ENCODE results near the gene RBM4. TPM values are rescaled to one million over a fixed set of nuclear protein-coding genes. Genes with fewer than 3 reads are reported as not detected.
"Not testable (repeated sequence)": the region's sequence is repeated elsewhere in the genome, so short reads cannot be mapped to it uniquely, and the experiment has no call there.

The RBM4 gene
- total and polyA plus RNA-seq, 2 donors = 96.0 to 108 TPM

DNA sequence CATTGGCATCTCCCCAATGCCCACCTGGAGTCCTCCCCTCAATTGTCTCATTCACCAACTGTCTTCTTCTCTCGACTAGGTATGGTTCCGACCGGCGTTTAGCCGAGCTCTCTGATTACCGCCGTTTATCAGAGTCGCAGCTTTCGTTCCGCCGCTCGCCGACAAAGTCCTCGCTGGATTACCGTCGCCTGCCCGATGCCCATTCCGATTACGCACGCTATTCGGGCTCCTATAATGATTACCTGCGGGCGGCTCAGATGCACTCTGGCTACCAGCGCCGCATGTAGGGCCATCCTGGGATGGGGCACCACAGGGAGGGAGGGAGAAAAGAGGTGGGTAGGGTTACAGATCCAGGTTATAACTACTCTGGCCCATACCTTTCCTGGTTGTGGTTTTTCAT is 12.1 kb upstream of the RBM4 start:
- peaks cover 11% of the 10 kb centered on the region for H3K36me3 ChIP-seq (ENCODE audit: insufficient read depth)
- no peak for DNase-seq (ENCODE audit: extremely low spot score)
- 96% methylated on average over 25 of the region's 25 CpGs for WGBS
- no peak overlapping the region for H3K27ac ChIP-seq (ENCODE audit: low read depth)
- H3K4me1 ChIP-seq (ENCODE audit: insufficient read depth) = no peaks in the 10 kb centered on the region
- H3K4me3 ChIP-seq (ENCODE audit: low read depth, low read length) = no peak overlapping the region

DNA sequence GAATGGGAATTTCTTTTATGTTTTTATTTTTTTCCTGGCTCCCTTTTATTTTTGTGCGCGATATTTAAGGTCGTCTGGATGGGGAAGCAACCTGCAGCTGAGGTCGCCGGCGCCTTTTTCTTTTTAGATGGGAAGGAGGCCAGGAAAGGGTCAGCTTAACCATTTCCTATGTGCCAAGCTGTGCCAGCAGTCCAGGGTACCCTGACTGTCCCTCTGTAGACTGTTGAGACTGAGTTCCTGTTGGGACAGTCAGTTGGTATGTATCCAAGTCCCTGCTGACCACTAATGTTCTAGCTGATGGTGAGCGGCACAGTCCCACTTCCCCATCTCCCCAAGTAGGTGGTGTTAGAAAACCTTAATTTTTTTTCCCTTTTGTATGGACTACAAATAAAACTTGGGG is 11.6 kb upstream of the RBM4 start:
- Histone ChIP-seq H3K36me3 (ENCODE audit: insufficient read depth) (peaks cover 11% of the 10 kb centered on the region), H3K4me3 (ENCODE audit: low read depth, low read length) (no peak overlapping the region), H3K27ac (ENCODE audit: low read depth) (no peak overlapping the region), H3K4me1 (ENCODE audit: insufficient read depth) (no peaks in the 10 kb centered on the region)
- WGBS = 88% methylated on average over 7 of the region's 7 CpGs
- DNase-seq (ENCODE audit: extremely low spot score) = no peak

DNA sequence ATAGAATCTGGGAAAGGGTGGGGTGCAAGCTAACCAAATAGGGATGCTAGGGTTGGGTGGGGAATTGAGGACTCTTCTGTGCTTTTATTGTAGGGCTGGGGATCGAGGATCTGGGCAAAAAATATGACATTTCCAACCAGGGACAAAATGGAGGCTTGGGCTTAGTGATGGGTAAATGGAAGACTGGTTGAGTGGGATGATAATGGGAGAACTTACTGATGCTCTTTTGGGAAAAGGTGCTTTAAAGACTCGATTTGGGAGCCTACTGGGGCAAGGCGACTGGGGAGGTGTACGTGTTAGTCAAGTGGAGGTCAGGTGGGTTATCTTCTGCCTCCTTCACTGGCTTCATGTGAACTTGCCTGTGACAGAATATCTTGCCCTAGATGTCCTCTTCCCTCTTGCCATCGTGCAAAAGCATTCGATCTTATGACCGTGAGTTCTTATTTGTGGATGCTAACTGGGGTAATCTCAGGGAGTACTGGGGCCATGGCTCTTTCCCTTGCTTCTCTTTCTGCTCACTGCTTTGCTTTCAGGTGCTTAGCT is 10.4 kb upstream of the RBM4 start:
- WGBS = 95% methylated on average over 7 of the region's 7 CpGs
- Histone ChIP-seq H3K27ac (ENCODE audit: low read depth) (no peak overlapping the region), H3K4me3 (ENCODE audit: low read depth, low read length) (no peak overlapping the region), H3K4me1 (ENCODE audit: insufficient read depth) (no peaks in the 10 kb centered on the region), H3K36me3 (ENCODE audit: insufficient read depth) (peaks cover 11% of the 10 kb centered on the region)
- no peak for DNase-seq (ENCODE audit: extremely low spot score)

DNA sequence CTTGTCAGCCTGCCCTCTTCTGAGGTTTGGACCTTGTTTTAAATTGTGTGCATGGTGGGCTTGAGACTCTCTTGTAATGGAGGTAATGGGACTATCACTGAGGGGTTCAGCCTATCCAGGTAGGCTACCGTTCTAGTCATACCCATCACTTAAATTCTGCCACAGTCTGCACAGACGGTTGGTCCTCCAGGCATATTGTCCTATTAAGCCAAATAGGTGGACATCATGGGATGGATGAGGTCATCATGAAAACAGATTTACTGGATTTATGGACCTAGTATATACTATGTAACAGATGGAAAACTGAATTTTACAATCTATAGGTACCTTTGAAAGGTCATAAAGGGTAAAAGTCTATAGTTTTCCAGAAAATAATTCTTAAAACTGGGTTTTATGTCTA is 9.1 kb upstream of the RBM4 start:
- H3K4me1 ChIP-seq (ENCODE audit: insufficient read depth) = no peaks in the 10 kb centered on the region
- H3K4me3 ChIP-seq (ENCODE audit: low read depth, low read length) = no peak overlapping the region
- H3K27ac ChIP-seq (ENCODE audit: low read depth) = no peak overlapping the region
- peaks cover 11% of the 10 kb centered on the region for H3K36me3 ChIP-seq (ENCODE audit: insufficient read depth)
- WGBS = 83% methylated on average over 2 of the region's 2 CpGs
- DNase-seq (ENCODE audit: extremely low spot score) = no peak

DNA sequence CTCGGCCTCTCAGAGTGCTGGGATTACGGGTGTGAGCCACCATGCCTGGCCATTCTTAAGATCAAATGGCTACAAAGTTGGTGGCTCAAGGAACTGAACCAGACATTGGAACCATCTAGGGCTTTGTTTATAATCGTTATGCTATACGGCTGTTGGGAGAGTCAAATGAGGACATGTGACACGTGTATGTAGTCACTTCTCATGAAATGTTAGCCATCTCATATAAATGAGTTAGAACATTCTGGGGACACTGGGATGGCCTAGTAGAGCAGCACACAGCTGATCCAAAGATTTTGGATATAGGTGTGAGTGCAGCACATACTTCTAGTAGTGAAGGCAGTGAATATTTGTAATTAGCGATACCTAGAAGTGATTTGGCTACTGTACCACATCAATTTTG is 6.6 kb upstream of the RBM4 start:
- peaks cover 6% of the 10 kb centered on the region for H3K36me3 ChIP-seq (ENCODE audit: insufficient read depth)
- no peaks in the 10 kb centered on the region for H3K4me1 ChIP-seq (ENCODE audit: insufficient read depth)
- DNase-seq (ENCODE audit: extremely low spot score) = no peak
- 86% methylated on average over 6 of the region's 6 CpGs for WGBS
- H3K27ac ChIP-seq (ENCODE audit: low read depth) = no peak overlapping the region
- no peak overlapping the region for H3K4me3 ChIP-seq (ENCODE audit: low read depth, low read length)

DNA sequence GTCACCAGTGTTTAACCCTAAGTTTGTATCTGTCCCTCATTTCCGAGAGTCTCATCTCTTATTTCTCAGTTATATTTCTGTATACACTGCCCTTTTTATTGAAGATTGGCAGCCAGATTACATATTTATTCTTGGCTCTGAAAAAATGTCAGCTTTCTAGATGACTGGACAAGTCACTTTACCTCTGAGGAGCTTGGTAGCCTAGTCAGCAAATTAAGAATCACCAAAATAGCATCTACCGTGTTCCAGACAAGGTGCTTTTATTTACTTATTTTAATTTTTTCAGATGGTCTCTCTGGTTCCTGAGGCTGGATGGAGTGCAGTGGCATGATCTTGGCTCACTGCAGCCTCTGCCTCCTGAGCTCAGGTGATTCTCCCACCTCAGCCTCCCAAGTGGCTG is 5.6 kb upstream of the RBM4 start:
- DNase-seq (ENCODE audit: extremely low spot score) = no peak
- WGBS = 72% methylated on average over 2 of the region's 2 CpGs
- Histone ChIP-seq H3K36me3 (ENCODE audit: insufficient read depth) (peaks cover 3% of the 10 kb centered on the region), H3K27ac (ENCODE audit: low read depth) (no peak overlapping the region), H3K4me3 (ENCODE audit: low read depth, low read length) (no peak overlapping the region), H3K4me1 (ENCODE audit: insufficient read depth) (no peaks in the 10 kb centered on the region)

DNA sequence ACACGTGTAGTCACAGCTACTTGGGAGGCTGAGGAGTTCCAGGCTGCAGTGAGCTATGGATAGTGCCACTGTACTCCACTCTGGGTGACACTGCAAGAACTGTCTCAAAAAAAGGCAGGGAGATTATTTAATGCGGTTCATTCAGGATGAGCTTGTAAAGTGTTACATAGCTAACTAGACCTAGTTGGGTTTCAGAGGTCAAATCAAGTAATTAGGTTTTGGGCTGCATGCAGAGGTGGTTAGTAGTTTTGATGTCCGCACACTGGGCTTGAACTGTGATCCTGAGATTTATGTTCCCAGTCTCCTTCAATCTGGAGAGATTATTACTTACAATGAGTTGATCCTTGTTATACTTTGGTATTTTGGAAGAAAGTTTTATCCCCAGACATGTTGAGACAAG is 2.1 kb upstream of the RBM4 start:
- H3K4me1 ChIP-seq (ENCODE audit: insufficient read depth) = no peaks in the 10 kb centered on the region
- no peak overlapping the region for H3K4me3 ChIP-seq (ENCODE audit: low read depth, low read length)
- no peaks in the 10 kb centered on the region for H3K36me3 ChIP-seq (ENCODE audit: insufficient read depth)
- no peak overlapping the region for H3K27ac ChIP-seq (ENCODE audit: low read depth)
- 77% methylated on average over 3 of the region's 3 CpGs for WGBS
- no peak for DNase-seq (ENCODE audit: extremely low spot score)

DNA sequence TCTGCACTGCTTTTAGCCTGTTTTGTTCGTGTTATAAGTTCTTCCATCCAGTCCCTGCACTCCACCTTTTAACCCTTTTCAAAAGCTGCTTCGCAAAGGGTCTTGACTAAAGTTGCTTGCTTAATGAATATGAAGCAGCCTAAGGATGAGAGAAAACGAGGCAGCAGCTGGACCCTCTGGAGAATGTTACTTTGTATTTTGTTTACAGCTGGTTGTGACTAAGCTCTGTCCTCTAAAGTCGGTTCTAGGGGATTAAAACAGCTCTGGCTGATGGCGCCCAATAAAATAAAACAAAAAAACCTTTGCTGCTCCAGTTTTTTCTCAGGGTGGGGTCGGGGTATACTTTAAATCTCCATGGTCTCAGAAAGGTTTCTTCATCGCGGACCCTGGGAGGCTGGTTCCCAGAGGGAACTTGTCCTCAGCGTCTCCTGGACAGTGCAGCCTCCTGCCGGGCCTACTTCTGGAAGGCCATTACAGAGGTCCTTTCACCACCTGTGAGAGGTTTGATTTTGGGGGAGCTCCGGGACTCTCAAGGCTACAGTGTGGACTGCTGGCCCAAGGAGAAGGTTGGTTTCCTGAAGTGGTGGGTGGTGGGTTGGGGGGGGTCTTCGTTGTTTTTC is 836 bp upstream of the RBM4 start:
- peak overlapping the region; percentile 71 for H3K27ac ChIP-seq (ENCODE audit: low read depth)
- 27% methylated on average over 12 of the region's 12 CpGs for WGBS

DNA sequence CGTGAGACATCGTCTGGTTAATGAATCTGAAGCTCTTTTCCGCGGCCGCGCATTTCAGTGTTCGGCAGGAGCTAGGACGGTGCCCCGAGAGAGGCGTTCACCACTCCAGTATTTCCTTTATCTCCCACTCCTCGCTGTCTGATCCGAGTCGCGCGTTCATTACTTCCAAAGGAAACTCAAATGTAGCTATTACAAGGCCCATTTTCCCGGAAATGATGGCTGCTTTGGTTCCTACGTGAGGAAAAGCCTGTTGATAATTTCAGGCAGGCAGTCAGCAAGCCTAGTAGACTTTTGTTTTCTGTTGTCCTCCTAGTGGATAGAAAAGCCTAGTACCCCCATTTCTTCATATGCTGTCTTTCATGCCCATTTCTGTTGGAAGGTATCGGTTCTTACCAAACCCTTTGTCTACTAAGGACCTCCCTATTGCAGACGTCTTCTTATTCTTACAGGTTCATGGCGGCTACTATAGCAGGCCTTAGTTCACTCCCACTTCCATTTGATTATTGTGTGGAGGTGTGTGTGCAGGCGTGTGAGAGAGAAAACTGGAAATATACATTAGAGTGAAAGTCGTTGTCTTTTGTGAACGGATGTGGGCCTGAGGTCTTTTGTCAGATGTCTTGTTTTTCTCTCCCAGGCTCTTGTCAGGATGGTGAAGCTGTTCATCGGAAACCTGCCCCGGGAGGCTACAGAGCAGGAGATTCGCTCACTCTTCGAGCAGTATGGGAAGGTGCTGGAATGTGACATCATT is 737 bp downstream of the RBM4 start:
- Histone ChIP-seq H3K4me1 (ENCODE audit: insufficient read depth) (peaks cover 6% of the 10 kb centered on the region), H3K36me3 (ENCODE audit: insufficient read depth) (no peaks in the 10 kb centered on the region), H3K4me3 (ENCODE audit: low read depth, low read length) (peak overlapping the region; percentile 85), H3K27ac (ENCODE audit: low read depth) (peak overlapping the region; percentile 86)
- 3% methylated on average over 27 of the region's 27 CpGs for WGBS
- DNase-seq (ENCODE audit: extremely low spot score) = peak; percentile 37

More for the DNA sequence above, 836 bp upstream of the RBM4 start:
- DNase-seq (ENCODE audit: extremely low spot score) = no peak
- Histone ChIP-seq H3K36me3 (ENCODE audit: insufficient read depth) (no peaks in the 10 kb centered on the region), H3K4me1 (ENCODE audit: insufficient read depth) (peaks cover 1% of the 10 kb centered on the region), H3K4me3 (ENCODE audit: low read depth, low read length) (peak overlapping the region; percentile 39)

DNA sequence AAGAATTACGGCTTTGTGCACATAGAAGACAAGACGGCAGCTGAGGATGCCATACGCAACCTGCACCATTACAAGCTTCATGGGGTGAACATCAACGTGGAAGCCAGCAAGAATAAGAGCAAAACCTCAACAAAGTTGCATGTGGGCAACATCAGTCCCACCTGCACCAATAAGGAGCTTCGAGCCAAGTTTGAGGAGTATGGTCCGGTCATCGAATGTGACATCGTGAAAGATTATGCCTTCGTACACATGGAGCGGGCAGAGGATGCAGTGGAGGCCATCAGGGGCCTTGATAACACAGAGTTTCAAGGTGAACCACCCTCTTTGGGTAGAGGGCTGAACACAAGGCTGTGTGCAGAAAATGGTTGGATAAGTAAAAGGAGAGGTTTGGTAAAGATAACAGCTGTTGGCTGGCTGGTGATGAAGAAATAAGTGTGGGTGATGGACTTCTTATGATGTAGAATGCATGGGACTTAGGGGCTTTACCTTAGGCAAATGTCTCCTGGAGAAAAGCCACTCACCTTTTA is 1.4 kb downstream of the RBM4 start:
- not testable (repeated sequence) for DNase-seq (ENCODE audit: extremely low spot score); H3K27ac ChIP-seq (ENCODE audit: low read depth); H3K4me1 ChIP-seq (ENCODE audit: insufficient read depth); H3K36me3 ChIP-seq (ENCODE audit: insufficient read depth)
- H3K4me3 ChIP-seq (ENCODE audit: low read depth, low read length) = peak overlapping the region; percentile 85
- 55% methylated on average over 9 of the region's 10 CpGs for WGBS

DNA sequence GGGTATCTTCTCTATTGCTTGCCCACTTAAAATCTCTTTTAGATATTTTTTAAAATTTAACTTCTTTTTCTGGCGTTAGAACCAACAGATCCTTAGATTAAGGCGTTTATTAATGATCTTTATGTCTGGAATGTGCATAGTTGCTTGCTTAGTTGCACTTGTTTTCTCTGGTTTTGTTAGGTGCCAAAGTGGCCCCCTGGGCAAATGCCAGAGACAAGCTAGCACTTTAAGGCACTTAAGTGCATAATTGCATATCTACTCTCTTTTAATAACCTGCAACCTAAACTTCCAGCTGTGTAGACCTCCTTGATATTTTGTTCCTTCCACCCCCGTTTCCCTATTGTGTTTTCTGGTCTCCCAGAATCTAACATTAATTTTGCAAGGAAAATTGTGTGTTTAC is 3.3 kb downstream of the RBM4 start:
- 12% methylated on average over 3 of the region's 3 CpGs for WGBS
- peaks cover 7% of the 10 kb centered on the region for H3K4me1 ChIP-seq (ENCODE audit: insufficient read depth)
- DNase-seq (ENCODE audit: extremely low spot score) = no peak
- H3K36me3 ChIP-seq (ENCODE audit: insufficient read depth) = no peaks in the 10 kb centered on the region
- no peak overlapping the region for H3K27ac ChIP-seq (ENCODE audit: low read depth)
- H3K4me3 ChIP-seq (ENCODE audit: low read depth, low read length) = no peak overlapping the region

DNA sequence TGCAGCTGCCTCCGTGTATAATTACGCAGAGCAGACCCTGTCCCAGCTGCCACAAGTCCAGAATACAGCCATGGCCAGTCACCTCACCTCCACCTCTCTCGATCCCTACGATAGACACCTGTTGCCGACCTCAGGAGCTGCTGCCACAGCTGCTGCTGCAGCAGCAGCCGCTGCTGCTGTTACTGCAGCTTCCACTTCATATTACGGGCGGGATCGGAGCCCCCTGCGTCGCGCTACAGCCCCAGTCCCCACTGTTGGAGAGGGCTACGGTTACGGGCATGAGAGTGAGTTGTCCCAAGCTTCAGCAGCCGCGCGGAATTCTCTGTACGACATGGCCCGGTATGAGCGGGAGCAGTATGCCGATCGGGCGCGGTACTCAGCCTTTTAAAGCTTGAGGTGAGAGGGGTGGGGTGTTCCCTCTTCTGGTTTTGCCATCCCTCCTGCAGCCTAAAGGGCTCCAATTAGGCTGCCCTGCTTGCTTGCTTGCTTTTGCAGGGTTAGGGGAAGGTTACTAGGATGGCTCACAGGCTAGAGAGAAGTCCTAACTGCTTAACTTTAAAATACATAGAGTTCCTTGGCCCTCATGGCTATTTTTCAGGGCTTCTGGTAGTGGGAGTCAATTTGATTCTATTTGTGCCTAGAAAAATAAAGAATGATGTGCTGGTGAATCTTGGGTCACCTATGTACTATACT is 5.4 kb downstream of the RBM4 start:
- Histone ChIP-seq H3K4me3 (ENCODE audit: low read depth, low read length) (no peak overlapping the region), H3K36me3 (ENCODE audit: insufficient read depth) (no peaks in the 10 kb centered on the region), H3K4me1 (ENCODE audit: insufficient read depth) (peaks cover 7% of the 10 kb centered on the region), H3K27ac (ENCODE audit: low read depth) (no peak overlapping the region)
- DNase-seq (ENCODE audit: extremely low spot score) = no peak
- 87% methylated on average over 24 of the region's 24 CpGs for WGBS

DNA sequence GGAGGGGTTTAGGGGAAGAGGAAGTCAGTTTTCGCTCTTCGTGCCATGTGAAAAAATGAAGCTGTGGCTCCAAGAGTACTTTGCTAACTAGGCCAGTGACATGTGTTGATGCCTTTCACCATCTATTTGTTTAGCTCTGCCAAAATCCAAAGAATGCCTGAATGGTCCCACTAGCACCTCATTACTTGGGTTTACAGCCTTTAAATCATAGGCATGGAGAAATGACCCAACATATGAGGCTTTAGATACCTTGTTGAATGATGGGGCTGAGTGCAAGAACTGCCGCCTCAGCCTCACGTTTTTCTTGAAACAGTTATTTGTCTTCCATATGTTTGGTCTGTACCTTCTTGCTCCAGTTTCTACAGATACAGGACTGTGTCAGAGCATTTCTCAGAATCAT is 8.3 kb downstream of the RBM4 start:
- 74% methylated on average over 4 of the region's 4 CpGs for WGBS
- no peak for DNase-seq (ENCODE audit: extremely low spot score)
- H3K4me3 ChIP-seq (ENCODE audit: low read depth, low read length) = no peak overlapping the region
- H3K4me1 ChIP-seq (ENCODE audit: insufficient read depth) = peaks cover 7% of the 10 kb centered on the region
- peaks cover 2% of the 10 kb centered on the region for H3K36me3 ChIP-seq (ENCODE audit: insufficient read depth)
- no peak overlapping the region for H3K27ac ChIP-seq (ENCODE audit: low read depth)

Measured in urinary bladder (tissue), 4 donors.